Measurements from ENCODE around the gene CCBE1.
"Not testable (repeated sequence)": the region's sequence is repeated elsewhere in the genome, so short reads cannot be mapped to it uniquely, and the experiment has no call there.

Gene CCBE1

DNA sequence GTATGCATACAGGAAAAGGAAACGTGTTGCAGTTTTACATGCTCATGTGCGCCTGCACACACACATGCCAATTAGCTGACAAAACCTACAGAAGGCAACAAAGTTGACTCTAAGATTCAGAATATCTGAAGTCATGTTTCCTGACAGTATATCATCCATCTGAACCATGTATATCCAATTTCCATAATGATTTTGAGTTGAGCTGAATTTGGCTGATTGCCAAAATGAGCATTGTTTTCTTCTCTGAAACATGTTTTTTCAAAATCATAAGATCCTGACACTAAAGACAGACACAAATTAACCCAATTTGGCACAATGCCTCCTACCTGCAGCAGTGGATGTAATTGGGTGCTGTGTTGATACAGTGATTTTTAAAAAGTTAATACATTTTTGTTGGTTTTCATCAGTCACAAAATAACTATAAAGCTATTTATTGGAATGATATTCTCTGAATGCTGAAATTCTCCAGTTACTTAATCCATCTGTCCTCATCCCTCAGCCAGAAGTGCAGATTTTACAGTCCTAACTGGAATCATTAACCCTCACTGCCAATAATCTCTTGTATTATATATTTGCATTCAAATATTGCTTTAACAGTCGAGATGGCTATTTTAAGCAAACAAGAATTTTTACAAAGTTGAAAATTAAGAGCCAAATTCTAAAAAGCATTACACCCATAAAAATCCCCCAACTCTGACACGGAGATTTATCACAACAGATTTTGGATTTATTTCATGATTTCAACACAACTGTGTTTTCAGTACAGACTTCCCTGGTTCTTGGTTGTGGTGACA is 176.5 kb downstream of the CCBE1 start:
- DNase-seq: no peak

GRCh38 chr18:59518705-59519104 is 178.5 kb downstream of the CCBE1 start:
- no peak for DNase-seq

DNA sequence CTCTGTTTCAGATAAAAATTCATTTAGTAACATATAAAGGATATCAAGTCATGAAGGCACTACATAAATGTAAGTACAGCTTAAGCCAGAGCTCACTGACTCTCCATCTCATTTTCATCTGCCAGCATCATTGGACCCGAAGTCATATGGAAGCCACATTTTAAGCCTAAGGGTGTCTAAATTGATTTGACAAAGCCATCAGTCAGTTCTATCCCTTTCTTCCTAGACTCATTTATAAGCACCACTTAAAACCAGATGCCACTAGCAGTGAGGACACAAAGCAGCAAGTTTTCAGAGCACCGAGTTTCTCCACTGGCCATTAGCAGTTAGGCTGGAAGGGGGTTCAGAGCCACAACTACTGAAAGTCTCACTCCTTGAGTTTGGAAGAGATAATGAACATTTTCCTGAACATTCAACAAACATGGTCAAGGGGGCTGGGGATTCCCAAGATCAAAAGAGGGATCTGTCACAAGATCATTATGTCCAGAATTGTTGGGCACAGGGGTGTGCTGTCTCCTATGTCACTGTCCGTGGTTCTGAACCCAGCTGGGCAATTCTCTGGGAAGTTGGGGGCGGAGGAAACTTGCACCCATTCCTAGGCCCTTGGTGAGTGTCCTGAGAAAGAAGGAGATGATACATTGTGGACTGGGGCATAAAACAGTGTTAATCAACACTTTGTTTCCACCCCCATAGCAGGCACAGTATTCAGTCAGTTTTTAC is 179.6 kb downstream of the CCBE1 start:
- DNase-seq: no peak

GRCh38 chr18:59516356-59517155 is 180.7 kb downstream of the CCBE1 start:
- no peak for DNase-seq

- DNase-seq: not testable (repeated sequence)
Measured at GRCh38 chr18:59515956-59516355, 181.3 kb downstream of the CCBE1 start.

GRCh38 chr18:59515147-59515546 is 182.1 kb downstream of the CCBE1 start:
- no peak for DNase-seq

- DNase-seq: no peak
Measured at GRCh38 chr18:59514203-59514602, 183.0 kb downstream of the CCBE1 start.

- DNase-seq: no peak
Measured at GRCh38 chr18:59512025-59512755, 185.0 kb downstream of the CCBE1 start.

DNA sequence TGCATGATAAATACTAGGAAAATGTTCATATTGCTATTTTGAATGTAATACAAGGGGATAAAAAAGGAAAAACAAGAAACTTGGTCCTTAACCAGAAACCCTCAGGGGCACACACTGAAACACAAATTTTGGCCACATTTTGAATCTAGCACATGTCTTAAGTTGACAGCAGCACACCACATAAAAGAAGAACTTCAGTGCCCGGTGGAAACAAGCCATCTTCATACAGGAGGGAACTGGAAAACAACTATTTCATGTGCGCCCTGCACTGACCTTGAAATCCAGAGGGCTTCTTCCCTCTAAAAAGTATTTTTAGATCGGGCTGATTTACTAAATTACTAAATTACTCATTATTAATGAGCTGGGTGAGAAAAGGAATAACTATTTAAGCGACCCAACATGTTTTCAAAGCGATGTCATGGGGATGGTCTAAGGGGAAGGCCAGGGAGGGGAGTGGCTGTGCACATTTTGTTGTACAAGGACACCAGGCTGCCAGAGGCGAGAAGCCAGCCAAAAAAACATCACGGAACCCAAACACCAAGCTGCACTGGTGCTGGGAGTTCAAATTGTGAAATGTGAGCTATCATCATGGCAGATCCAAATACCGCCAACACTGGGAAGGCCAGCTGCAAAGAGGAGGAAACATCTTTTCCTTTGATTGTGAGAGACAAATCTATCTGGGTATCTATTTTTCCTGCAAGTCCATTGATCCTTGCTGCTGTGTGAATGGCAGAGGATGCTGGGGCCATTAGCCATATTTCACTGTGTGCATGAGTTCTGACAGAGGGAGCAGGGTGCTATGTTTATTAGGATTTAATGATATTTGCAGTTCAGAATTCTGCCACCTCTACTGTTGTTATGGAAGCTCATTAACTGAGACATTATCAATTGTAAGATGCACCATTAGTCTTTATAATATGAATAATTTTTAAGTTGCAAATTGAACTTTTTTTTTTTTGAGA is 187.5 kb downstream of the CCBE1 start:
- no peak for DNase-seq

DNA sequence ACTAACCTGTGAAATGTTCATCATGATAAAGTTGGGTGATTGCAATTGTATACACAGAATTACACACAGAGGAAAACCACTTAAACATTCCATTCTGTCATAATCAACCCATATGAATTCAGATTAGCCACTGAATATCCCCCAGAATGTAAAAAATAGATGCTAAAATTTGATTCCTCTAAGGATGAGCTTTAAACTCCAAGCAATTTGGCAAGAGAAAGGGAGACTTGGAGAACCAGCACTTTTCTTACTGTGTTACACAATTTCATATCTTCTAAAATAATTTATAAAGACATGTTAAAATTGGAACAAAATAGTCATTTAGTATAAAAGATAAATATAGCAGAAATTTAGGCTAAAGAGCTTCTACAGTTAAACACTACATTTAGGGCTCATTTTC is 191.9 kb downstream of the CCBE1 start:
- no peak for DNase-seq

DNA sequence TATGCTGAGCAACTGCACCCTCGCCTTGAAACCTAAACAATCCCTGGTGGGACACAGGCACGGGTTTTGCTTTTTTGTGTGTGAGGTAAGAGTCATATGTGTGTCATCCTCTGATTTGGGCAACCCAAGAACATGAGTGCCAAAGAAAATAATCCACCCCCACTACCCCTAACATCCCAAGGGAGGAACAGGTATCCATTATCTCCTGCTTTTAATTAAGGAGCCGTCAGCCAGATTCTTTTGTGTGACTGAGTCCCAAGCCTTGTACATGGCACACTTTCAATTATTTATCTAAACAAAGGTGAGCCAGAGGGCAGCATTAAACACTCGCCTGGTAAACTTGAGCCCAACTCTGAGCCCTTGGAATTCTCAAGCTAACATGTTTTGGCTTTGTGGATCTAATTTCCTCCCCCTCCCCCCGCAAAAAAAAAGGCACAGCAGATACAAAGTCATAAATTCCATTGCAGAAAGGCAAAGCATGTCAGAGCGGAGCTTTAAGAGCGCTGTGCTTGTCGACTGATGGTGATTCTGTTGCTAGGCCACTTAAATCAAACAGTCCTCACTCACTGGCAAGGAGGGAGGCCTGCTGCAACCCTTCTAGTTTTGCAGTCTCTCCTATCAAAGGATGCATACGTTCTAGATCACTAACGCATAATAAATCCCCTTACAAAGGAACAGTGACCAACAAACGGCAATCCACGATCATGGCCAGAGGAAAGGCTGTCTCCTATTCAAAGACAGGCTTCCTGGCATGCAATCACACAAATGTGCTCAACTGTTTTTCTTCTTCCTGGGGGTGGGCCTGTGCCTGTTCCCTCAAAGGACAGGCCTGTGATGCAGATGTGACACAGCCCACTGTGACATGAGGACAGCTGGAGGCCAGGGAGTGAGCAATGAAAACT is 194.7 kb downstream of the CCBE1 start:
- DNase-seq: no peak

DNA sequence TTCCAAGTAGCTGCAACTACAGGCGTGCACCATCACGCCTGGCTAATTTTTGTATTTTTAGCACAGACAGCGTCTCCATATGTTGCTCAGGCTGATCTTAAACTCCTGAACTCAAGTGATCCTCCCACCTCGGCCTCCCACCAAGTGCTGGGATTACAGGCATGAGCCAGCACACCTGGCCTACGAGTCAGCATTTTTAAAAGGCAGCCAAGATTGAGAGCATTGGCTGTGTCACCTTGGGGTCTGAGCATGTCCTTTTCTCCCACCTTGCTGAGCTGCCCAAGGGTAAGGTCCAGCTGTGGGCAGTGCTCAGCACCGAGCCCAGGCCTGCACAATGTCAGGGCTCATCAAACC is 195.3 kb downstream of the CCBE1 start:
- DNase-seq: no peak

DNA sequence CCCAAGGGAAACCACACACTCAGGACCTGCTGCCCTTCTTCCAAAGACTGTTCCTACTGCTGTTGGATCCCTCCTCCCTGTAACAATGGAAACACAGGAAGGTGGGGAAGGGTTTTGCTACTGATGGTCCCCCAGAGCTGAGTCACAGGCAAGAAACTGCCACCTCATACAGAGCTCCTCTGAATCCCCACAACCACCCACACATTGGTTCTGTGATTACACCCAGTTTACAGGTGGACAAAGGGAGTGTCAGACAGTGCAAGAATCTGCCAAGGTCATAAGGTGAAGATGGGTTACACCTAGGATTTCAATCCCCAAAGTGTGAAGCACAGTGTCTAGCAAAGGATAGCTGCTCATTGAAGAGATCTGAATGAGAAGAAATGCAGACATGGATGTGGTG is 196.5 kb downstream of the CCBE1 start:
- DNase-seq: no peak

DNA sequence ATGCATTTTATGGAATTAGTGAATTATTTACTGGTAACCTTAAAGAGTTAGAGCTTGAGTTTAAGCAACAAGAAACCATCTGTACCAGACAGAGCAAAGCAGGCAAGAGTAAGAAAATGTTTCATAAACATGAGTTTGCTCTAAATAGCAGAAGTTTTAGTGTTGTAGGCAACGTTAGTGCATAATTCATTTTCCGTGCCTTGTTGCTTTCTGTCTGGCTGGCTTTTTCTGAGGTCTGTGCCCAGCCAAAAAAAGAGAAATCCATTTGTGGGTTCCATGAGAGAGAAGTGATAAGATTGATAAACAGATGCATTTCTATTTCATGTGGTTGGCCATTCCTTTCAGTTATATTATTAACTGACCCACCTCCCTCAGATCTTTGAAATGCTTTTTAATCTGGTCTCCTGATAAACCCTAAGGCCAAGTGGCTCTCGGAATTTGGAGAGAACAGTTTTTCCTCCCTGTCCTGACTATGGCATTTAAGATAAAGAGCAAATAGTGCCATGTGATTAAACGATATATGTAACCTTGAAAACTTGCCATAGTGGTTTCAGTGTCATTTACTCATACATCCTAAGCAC is 198.6 kb downstream of the CCBE1 start:
- no peak for DNase-seq

- no peak for DNase-seq
Measured at GRCh38 chr18:59492756-59493421, 204.3 kb downstream of the CCBE1 start.

DNA sequence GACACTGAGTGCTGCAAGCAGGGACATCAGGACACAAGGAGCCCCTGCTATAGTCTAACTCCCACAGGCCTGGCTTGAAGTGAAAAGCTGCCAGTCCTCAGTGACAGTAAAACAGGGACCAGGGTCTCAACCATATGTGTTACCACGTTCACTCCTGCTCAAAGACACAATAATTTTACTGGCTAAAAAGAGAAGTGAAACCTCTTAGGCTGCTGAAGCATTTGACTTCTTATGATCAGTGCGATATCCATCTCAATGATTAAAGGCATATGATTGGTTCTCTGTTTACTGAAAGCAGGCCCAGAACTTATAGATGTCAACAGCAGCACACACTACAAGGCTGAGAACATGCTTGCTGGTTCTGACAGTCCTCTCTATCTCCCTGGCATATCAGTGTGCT is 208.3 kb downstream of the CCBE1 start:
- DNase-seq: no peak

DNA sequence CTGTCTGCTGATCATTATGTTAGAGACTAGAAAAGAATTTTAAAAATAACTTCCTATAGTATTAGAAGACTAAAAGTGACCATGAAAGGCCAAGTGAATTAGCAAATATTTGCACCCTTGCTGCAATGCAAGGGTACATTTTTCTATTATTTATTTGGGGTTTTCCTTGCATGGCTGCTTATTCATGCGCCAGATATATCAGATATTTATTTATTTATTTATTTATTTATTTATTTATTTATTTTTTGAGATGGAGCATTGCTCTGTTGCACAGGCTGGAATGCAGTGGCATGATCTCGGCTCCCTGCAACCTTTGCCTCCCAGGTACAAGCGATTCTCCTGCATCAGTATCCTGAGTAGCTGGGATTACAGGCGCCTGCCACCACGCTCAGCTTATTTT is 211.8 kb downstream of the CCBE1 start:
- DNase-seq: no peak

- no peak for DNase-seq
Measured at GRCh38 chr18:59484561-59485328, 212.5 kb downstream of the CCBE1 start.

GRCh38 chr18:59484131-59484530 is 213.1 kb downstream of the CCBE1 start:
- DNase-seq: no peak
